K562 (cell line): ENCODE data around the gene RGMB. TPM values are rescaled to one million over a fixed set of nuclear protein-coding genes. Genes with fewer than 3 reads are reported as not detected.

Experiments used
- NR4A1 ChIP-seq, 2 experiments: fragments of 250-450 bp in 1 of 2; fragments of 450-650 bp in 1 of 2; sonication (Bioruptor Pico) in 1 of 2; IDR thresholded peaks; 2 replicates each; pipeline versions ENCODE4 v1.4.0 to v1.6.1; 2016 to 2020; ENCODE audit warnings: mild to moderate bottlenecking in 2 of 2, missing compliant biosample characterization in 1 of 2, missing genetic modification characterization in 1 of 2, moderate library complexity in 1 of 2
- RAD21 ChIP-seq, 2 experiments: fragments of 250-450 bp in 1 of 2; fragments of 450-650 bp in 1 of 2; sonication (Bioruptor Pico) in 1 of 2; formaldehyde crosslinking in 1 of 2; IDR thresholded peaks in 1 of 2; conservative IDR thresholded peaks in 1 of 2; 2 replicates each; pipeline versions ENCODE4 v1.4.0 to v1.8.0; 2020 to 2022; ENCODE audit warnings: mild to moderate bottlenecking in 2 of 2, moderate library complexity in 1 of 2
- ZNF408 ChIP-seq: fragments of 250-450 bp; sonication (Bioruptor Pico); IDR thresholded peaks from 2 replicates; pipeline ENCODE4 v1.4.0; 2020; ENCODE audit warnings: low read depth, mild to moderate bottlenecking, moderate library complexity
- polyA plus RNA-seq, 8 experiments: library from polyadenylated mRNA; depleted of rRNA in 4 of 8; stranded (reverse) in 5 of 8; unstranded in 3 of 8; fragments of >200 nt; fragmentation: Nextera tagmentation in 2 of 8; fragmentation: Illumina TruSeq in 1 of 8; extraction: Ambion mirVana in 2 of 8; extraction: Trizol in 1 of 8; gene quantifications; 2 replicates each; pipeline versions ENCODE4 v1.2.1 to v1.2.3, GENCODE V29; 2011 to 2014; ENCODE audit warnings: inconsistent platforms in 1 of 8, missing spikeins in 1 of 8
- total RNA-seq, 7 experiments: library from RNA; depleted of rRNA in 6 of 7; stranded (reverse); fragments of >200 nt in 6 of 7; fragmentation: Illumina TruSeq in 2 of 7; extraction: Trizol in 2 of 7; gene quantifications; 2 replicates each; pipeline versions ENCODE4 v1.2.1 to v1.2.3, GENCODE V29; 2011 to 2021; ENCODE audit warnings: low replicate concordance in 1 of 7
- TF ChIP-seq, protein P1 (sequence below), 2 experiments: fragments of 450-650 bp; formaldehyde crosslinking in 1 of 2; IDR thresholded peaks; 2 replicates each; pipeline versions ENCODE4 v1.4.0 to v1.6.1; 2014 to 2020; ENCODE audit warnings: mild to moderate bottlenecking in 2 of 2, borderline replicate concordance in 1 of 2, low read depth in 1 of 2

RGMB gene
- total and polyA plus RNA-seq, 9 of the 15 experiments (the other 6 are each of a cell fraction or from before 2014, with no cell fraction given), result 0.03 to 0.38 TPM; not detected in 7

DNA sequence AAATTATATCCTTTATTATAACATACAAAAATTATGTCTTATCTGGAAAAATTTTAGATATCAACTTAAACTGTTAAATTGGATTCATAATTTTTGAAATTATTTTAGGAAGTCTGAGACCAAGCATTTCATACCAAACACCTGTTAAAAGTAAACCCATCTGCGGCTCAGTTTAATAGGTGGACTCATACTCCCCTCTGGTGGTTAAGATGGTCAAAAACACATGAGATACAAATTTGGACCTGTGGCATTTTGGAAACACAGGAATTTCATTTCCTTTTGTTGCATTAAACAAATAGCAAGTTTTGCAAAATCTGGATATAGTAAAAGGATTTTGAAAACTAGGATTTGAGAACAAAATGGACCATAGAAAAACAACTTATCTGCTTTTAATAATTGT is 53.7 kb downstream of the RGMB start (continued):
- TF ChIP-seq, protein P1, sequence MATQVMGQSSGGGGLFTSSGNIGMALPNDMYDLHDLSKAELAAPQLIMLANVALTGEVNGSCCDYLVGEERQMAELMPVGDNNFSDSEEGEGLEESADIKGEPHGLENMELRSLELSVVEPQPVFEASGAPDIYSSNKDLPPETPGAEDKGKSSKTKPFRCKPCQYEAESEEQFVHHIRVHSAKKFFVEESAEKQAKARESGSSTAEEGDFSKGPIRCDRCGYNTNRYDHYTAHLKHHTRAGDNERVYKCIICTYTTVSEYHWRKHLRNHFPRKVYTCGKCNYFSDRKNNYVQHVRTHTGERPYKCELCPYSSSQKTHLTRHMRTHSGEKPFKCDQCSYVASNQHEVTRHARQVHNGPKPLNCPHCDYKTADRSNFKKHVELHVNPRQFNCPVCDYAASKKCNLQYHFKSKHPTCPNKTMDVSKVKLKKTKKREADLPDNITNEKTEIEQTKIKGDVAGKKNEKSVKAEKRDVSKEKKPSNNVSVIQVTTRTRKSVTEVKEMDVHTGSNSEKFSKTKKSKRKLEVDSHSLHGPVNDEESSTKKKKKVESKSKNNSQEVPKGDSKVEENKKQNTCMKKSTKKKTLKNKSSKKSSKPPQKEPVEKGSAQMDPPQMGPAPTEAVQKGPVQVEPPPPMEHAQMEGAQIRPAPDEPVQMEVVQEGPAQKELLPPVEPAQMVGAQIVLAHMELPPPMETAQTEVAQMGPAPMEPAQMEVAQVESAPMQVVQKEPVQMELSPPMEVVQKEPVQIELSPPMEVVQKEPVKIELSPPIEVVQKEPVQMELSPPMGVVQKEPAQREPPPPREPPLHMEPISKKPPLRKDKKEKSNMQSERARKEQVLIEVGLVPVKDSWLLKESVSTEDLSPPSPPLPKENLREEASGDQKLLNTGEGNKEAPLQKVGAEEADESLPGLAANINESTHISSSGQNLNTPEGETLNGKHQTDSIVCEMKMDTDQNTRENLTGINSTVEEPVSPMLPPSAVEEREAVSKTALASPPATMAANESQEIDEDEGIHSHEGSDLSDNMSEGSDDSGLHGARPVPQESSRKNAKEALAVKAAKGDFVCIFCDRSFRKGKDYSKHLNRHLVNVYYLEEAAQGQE (IDR thresholded peaks at IDR 0.05; ENCODE audit: borderline replicate concordance), result peak; percentile 44; the same call in 1 of the 2 replicates
- TF ChIP-seq, protein P1 (CRISPR knock-in tag; IDR thresholded peaks at IDR 0.05; ENCODE audit: low read depth), result no peak
- TF ChIP-seq RAD21 (CRISPR knock-in tag; conservative IDR thresholded peaks at IDR 0.05 in 1 of 2, IDR thresholded peaks at IDR 0.05 in 1 of 2) (peak; percentile 52 to 73), ZNF408 (CRISPR knock-in tag) (no peak), NR4A1 (CRISPR knock-in tag; IDR thresholded peaks at IDR 0.05) (no peak), NR4A1 (tag; IDR thresholded peaks at IDR 0.05) (no peak)
- TF ChIP-seq, all 486 proteins: peak for 4
